ENCODE measurements around the gene CLPX.

Gene CLPX

DNA sequence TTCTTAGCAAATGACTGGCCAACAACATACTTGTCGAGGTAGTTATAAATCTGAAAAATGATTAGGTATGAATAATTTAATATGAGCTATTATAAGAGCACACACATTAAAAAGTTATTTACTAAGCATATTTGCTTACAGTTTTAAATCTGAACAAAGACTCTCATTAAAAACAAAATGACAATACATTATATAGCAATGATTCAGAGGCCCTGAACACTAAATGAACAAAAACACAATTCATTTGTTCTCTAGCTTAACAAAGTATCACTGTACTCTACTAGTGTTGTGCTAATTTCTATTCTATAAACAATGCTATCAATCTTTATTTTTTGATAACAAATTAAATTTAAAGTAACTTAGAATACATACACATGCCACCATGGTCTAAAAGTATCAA, 21.0 kb downstream of the CLPX start:
- ATAC-seq = no peak
- TF ChIP-seq CSDC2 (CRISPR knock-in tag; IDR thresholded peaks at IDR 0.05) = no peak
- no peak for TF ChIP-seq BACH2 (CRISPR knock-in tag; IDR thresholded peaks at IDR 0.05; ENCODE audit: borderline replicate concordance)
- TF ChIP-seq RARB (CRISPR knock-in tag; IDR thresholded peaks at IDR 0.05) = no peak
- no peak for TF ChIP-seq ZNF70 (CRISPR knock-in tag; IDR thresholded peaks at IDR 0.05)
- TF ChIP-seq TSHZ2 (CRISPR knock-in tag; IDR thresholded peaks at IDR 0.05) = no peak
- TF ChIP-seq, protein P1, sequence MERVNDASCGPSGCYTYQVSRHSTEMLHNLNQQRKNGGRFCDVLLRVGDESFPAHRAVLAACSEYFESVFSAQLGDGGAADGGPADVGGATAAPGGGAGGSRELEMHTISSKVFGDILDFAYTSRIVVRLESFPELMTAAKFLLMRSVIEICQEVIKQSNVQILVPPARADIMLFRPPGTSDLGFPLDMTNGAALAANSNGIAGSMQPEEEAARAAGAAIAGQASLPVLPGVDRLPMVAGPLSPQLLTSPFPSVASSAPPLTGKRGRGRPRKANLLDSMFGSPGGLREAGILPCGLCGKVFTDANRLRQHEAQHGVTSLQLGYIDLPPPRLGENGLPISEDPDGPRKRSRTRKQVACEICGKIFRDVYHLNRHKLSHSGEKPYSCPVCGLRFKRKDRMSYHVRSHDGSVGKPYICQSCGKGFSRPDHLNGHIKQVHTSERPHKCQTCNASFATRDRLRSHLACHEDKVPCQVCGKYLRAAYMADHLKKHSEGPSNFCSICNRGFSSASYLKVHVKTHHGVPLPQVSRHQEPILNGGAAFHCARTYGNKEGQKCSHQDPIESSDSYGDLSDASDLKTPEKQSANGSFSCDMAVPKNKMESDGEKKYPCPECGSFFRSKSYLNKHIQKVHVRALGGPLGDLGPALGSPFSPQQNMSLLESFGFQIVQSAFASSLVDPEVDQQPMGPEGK (CRISPR knock-in tag; IDR thresholded peaks at IDR 0.05; ENCODE audit: borderline replicate concordance) = no peak
- no peak for TF ChIP-seq CREB5 (CRISPR knock-in tag; IDR thresholded peaks at IDR 0.05; ENCODE audit: low read depth)
- no peak for TF ChIP-seq ISL1 (CRISPR knock-in tag; IDR thresholded peaks at IDR 0.05)
- TF ChIP-seq, protein P2, sequence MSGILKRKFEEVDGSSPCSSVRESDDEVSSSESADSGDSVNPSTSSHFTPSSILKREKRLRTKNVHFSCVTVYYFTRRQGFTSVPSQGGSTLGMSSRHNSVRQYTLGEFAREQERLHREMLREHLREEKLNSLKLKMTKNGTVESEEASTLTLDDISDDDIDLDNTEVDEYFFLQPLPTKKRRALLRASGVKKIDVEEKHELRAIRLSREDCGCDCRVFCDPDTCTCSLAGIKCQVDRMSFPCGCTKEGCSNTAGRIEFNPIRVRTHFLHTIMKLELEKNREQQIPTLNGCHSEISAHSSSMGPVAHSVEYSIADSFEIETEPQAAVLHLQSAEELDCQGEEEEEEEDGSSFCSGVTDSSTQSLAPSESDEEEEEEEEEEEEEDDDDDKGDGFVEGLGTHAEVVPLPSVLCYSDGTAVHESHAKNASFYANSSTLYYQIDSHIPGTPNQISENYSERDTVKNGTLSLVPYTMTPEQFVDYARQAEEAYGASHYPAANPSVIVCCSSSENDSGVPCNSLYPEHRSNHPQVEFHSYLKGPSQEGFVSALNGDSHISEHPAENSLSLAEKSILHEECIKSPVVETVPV (CRISPR knock-in tag; IDR thresholded peaks at IDR 0.05) = no peak
- no peak for TF ChIP-seq ZNF565 (CRISPR knock-in tag; conservative IDR thresholded peaks at IDR 0.05; ENCODE audit: low read depth)
- TF ChIP-seq, protein P3, sequence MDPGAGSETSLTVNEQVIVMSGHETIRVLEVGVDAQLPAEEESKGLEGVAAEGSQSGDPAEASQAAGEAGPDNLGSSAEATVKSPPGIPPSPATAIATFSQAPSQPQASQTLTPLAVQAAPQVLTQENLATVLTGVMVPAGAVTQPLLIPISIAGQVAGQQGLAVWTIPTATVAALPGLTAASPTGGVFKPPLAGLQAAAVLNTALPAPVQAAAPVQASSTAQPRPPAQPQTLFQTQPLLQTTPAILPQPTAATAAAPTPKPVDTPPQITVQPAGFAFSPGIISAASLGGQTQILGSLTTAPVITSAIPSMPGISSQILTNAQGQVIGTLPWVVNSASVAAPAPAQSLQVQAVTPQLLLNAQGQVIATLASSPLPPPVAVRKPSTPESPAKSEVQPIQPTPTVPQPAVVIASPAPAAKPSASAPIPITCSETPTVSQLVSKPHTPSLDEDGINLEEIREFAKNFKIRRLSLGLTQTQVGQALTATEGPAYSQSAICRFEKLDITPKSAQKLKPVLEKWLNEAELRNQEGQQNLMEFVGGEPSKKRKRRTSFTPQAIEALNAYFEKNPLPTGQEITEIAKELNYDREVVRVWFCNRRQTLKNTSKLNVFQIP (CRISPR knock-in tag; IDR thresholded peaks at IDR 0.05; ENCODE audit: borderline replicate concordance, low read depth) = no peak
- no peak for TF ChIP-seq GLIS3 (CRISPR knock-in tag; IDR thresholded peaks at IDR 0.05)
- no peak for TF ChIP-seq ZFP30 (CRISPR knock-in tag; IDR thresholded peaks at IDR 0.05)
- TF ChIP-seq TCF4 (CRISPR knock-in tag; IDR thresholded peaks at IDR 0.05; ENCODE audit: borderline replicate concordance) = no peak
- TF ChIP-seq SNAI2 (CRISPR knock-in tag; IDR thresholded peaks at IDR 0.05) = no peak
- TF ChIP-seq ZFP3 (CRISPR knock-in tag; IDR thresholded peaks at IDR 0.05) = no peak

GRCh38 chr15:65163041-65163440, 22.1 kb downstream of the CLPX start:
- ATAC-seq = no peak
- no peak for TF ChIP-seq TOX (CRISPR knock-in tag; IDR thresholded peaks at IDR 0.05; ENCODE audit: borderline replicate concordance)
- no peak for TF ChIP-seq ZNF565 (CRISPR knock-in tag; conservative IDR thresholded peaks at IDR 0.05; ENCODE audit: low read depth)
- TF ChIP-seq BACH2 (CRISPR knock-in tag; IDR thresholded peaks at IDR 0.05; ENCODE audit: borderline replicate concordance) = no peak
- TF ChIP-seq, protein P3 (CRISPR knock-in tag; IDR thresholded peaks at IDR 0.05; ENCODE audit: borderline replicate concordance, low read depth) = no peak
- TF ChIP-seq CSDC2 (CRISPR knock-in tag; IDR thresholded peaks at IDR 0.05) = no peak
- no peak for TF ChIP-seq GLIS3 (CRISPR knock-in tag; IDR thresholded peaks at IDR 0.05)
- TF ChIP-seq ZNF8 (CRISPR knock-in tag; IDR thresholded peaks at IDR 0.05) = no peak
- TF ChIP-seq CREB5 (CRISPR knock-in tag; IDR thresholded peaks at IDR 0.05; ENCODE audit: low read depth) = no peak
- TF ChIP-seq ESRRG (CRISPR knock-in tag; IDR thresholded peaks at IDR 0.05) = no peak
- TF ChIP-seq OSR1 (CRISPR knock-in tag; IDR thresholded peaks at IDR 0.05) = no peak
- no peak for TF ChIP-seq PPARA (CRISPR knock-in tag; IDR thresholded peaks at IDR 0.05; ENCODE audit: borderline replicate concordance)
- TF ChIP-seq, protein P1 (CRISPR knock-in tag; IDR thresholded peaks at IDR 0.05; ENCODE audit: borderline replicate concordance) = no peak
- no peak for TF ChIP-seq ARNTL (CRISPR knock-in tag; IDR thresholded peaks at IDR 0.05; ENCODE audit: borderline replicate concordance, low read depth)
- TF ChIP-seq ISL1 (CRISPR knock-in tag; IDR thresholded peaks at IDR 0.05) = no peak
- no peak for TF ChIP-seq ZFP3 (CRISPR knock-in tag; IDR thresholded peaks at IDR 0.05)

Measured in SK-N-SH treated with all-trans-retinoic acid at 6 μM for 48 hours (cell line).